Right atrium auricular region (tissue), 2 donors: ENCODE data around the gene CEP72. TPM values are rescaled to one million over a fixed set of nuclear protein-coding genes. Genes with fewer than 3 reads are reported as not detected.

Experiments used
- DNase-seq: peaks from one replicate; pipeline ENCODE4 v3.0.0-alpha.2; 2019; ENCODE audit warnings: low spot score
- H3K27ac ChIP-seq, 2 donors: fragments of 200-600 bp; sonication (generic); 1 replicate in 1 of 2; 2 replicates in 1 of 2; pipeline ENCODE4 v1.5.1; 2016 to 2019
- H3K27me3 ChIP-seq, 2 donors: fragments of 200-600 bp; sonication (generic); one replicate each; pipeline versions ENCODE4 v1.5.1 to v1.6.0; 2017 to 2019
- H3K36me3 ChIP-seq: fragments of 200-600 bp; sonication (generic); one replicate; pipeline ENCODE4 v1.5.1; 2016
- H3K4me1 ChIP-seq, 2 donors: fragments of 200-600 bp; sonication (generic); one replicate each; pipeline versions ENCODE4 v1.5.1 to v1.6.0; 2017 to 2019
- H3K4me3 ChIP-seq, 2 donors: fragments of 200-600 bp; sonication (generic); 1 replicate in 1 of 2; 2 replicates in 1 of 2; pipeline ENCODE4 v1.5.1; 2017 to 2019; ENCODE audit warnings: mild to moderate bottlenecking in 1 of 2, moderate library complexity in 1 of 2
- H3K9me3 ChIP-seq, 2 donors: fragments of 200-600 bp; sonication (generic); one replicate each; pipeline ENCODE4 v1.5.1; 2019
- CTCF ChIP-seq, 2 donors: fragments of 200-600 bp; sonication (generic); IDR thresholded peaks; one replicate each; pipeline ENCODE4 v1.5.1; 2019; ENCODE audit warnings: antibody characterized with exemption in 2 of 2
- total RNA-seq, 2 donors: library from RNA; depleted of rRNA; stranded (reverse); fragments of >200 nt; gene quantifications; one replicate each; pipeline ENCODE4 v1.1.0, GENCODE V29; 2016

CEP72 gene
- total RNA-seq, 2 donors from 2014 or later = 0.41 to 1.0 TPM

- TF ChIP-seq CTCF (IDR thresholded peaks at IDR 0.05) = no peak
- DNase-seq = no peak
These were observed 42.1 kb downstream of the CEP72 start for GRCh38 chr5:654071-654778.

GRCh38 chr5:655406-655805 lies 43.3 kb downstream of the CEP72 start:
- no peak for DNase-seq
- no peak overlapping the region for H3K27ac ChIP-seq
- TF ChIP-seq CTCF (IDR thresholded peaks at IDR 0.05) = no peak
- peaks cover 5% of the 10 kb centered on the region for H3K36me3 ChIP-seq
- H3K4me3 ChIP-seq = no peak overlapping the region
- peaks cover 0 to 10% of the 10 kb centered on the region in 2 donors for H3K9me3 ChIP-seq
- H3K27me3 ChIP-seq = no peaks in the 10 kb centered on the region
- no peaks in the 10 kb centered on the region for H3K4me1 ChIP-seq

More at GRCh38 chr5:654071-654778, 42.1 kb downstream of the CEP72 start:
- Histone ChIP-seq H3K4me1 (no peaks in the 10 kb centered on the region), H3K9me3 (peaks cover 0 to 10% of the 10 kb centered on the region in 2 donors), H3K27me3 (no peaks in the 10 kb centered on the region), H3K4me3 (no peak overlapping the region), H3K36me3 (no peaks in the 10 kb centered on the region), H3K27ac (no peak overlapping the region)

- H3K27me3 ChIP-seq = no peaks in the 10 kb centered on the region
- H3K4me3 ChIP-seq = no peak overlapping the region
- H3K4me1 ChIP-seq = no peaks in the 10 kb centered on the region
- TF ChIP-seq CTCF (IDR thresholded peaks at IDR 0.05) = no peak
- peaks cover 0 to 10% of the 10 kb centered on the region in 2 donors for H3K9me3 ChIP-seq
- no peak for DNase-seq
- no peak overlapping the region for H3K27ac ChIP-seq
- H3K36me3 ChIP-seq = peaks cover 15% of the 10 kb centered on the region
These were observed 45.4 kb downstream of the CEP72 start for GRCh38 chr5:657570-657969.

GRCh38 chr5:658103-658502 lies 46.0 kb downstream of the CEP72 start:
- H3K9me3 ChIP-seq = peaks cover 0 to 10% of the 10 kb centered on the region in 2 donors
- TF ChIP-seq CTCF (IDR thresholded peaks at IDR 0.05) = no peak
- no peaks in the 10 kb centered on the region for H3K27me3 ChIP-seq
- peaks cover 20% of the 10 kb centered on the region for H3K36me3 ChIP-seq
- no peak overlapping the region for H3K4me3 ChIP-seq
- H3K4me1 ChIP-seq = no peaks in the 10 kb centered on the region
- no peak for DNase-seq
- no peak overlapping the region for H3K27ac ChIP-seq

- no peak for DNase-seq
These were observed 47.5 kb downstream of the CEP72 start for GRCh38 chr5:659496-660263.

More at GRCh38 chr5:659496-660263, 47.5 kb downstream of the CEP72 start:
- peaks cover 0 to 10% of the 10 kb centered on the region in 2 donors for H3K9me3 ChIP-seq
- no peak for TF ChIP-seq CTCF (IDR thresholded peaks at IDR 0.05)
- no peaks in the 10 kb centered on the region for H3K27me3 ChIP-seq
- H3K36me3 ChIP-seq = peaks cover 36% of the 10 kb centered on the region
- no peak overlapping the region for H3K4me3 ChIP-seq
- H3K4me1 ChIP-seq = no peaks in the 10 kb centered on the region
- no peak overlapping the region for H3K27ac ChIP-seq
